IMR-90 (cell line): ENCODE measurements around the gene CXCR6. TPM values are rescaled to one million over a fixed set of nuclear protein-coding genes. Genes with fewer than 3 reads are reported as not detected.

Experiments used
- ATAC-seq: fragments of 200-7000 bp; cut with Tn5 transposase; 2 replicates; pipeline ENCODE4 v1.9.1; 2020; ENCODE audit warnings: low read depth, mild to moderate bottlenecking, moderate library complexity
- BruUV-seq: library from RNA; stranded (reverse); fragments of 400-500 nt; replicated peaks from 2 replicates; lab custom pipeline; 2021; lab: Mats Ljungman, UMichigan
- CTCF ChIA-PET: fragments of 300-600 bp; formaldehyde crosslinking; extraction: SDS; loops from one replicate; lab custom pipeline; 2021; ENCODE audit warnings: antibody characterized with exemption; lab: Yijun Ruan, JAX
- POLR2A ChIA-PET: fragments of 300-600 bp; sonication (Branson Sonifier 250); formaldehyde crosslinking; loops from one replicate; lab custom pipeline; 2022; ENCODE audit warnings: antibody characterized with exemption; ENCODE audit not compliant: unreplicated experiment; lab: Charles Lee
- DNase-seq: peaks from one replicate; pipeline ENCODE4 v3.0.0; 2013
- H2AFZ ChIP-seq: replicated peaks from 2 replicates; pipeline ENCODE3; 2013; ENCODE audit warnings: low read length, mild to moderate bottlenecking; ENCODE audit not compliant: poor library complexity
- H2AK5ac ChIP-seq: 2 replicates; pipeline ENCODE4 v1.6.1; 2013; ENCODE audit warnings: low read depth, low read length, inconsistent platforms
- H2AK9ac ChIP-seq: replicated peaks from 2 replicates; pipeline ENCODE3; 2013; ENCODE audit warnings: mild to moderate bottlenecking, low read depth, low read length, moderate library complexity; ENCODE audit not compliant: poor library complexity
- H2BK120ac ChIP-seq: 2 replicates; pipeline ENCODE4 v1.6.1; 2013; ENCODE audit warnings: low read depth, low read length, inconsistent platforms
- H2BK15ac ChIP-seq: 3 replicates; pipeline ENCODE4 v1.6.1; 2013; ENCODE audit warnings: low read depth, low read length, inconsistent platforms
- H2BK20ac ChIP-seq: 2 replicates; pipeline ENCODE4 v1.6.1; 2013; ENCODE audit warnings: low read depth, mild to moderate bottlenecking, inconsistent platforms, low read length, moderate library complexity
- H2BK5ac ChIP-seq: 2 replicates; pipeline ENCODE4 v1.6.1; 2013; ENCODE audit warnings: mild to moderate bottlenecking, low read depth, low read length, inconsistent platforms; ENCODE audit not compliant: poor library complexity, severe bottlenecking
- H3K14ac ChIP-seq: replicated peaks from 2 replicates; pipeline ENCODE4 v1.6.1; 2013; ENCODE audit warnings: low read depth, low read length, inconsistent platforms
- H3K18ac ChIP-seq: 2 replicates; pipeline ENCODE4 v1.6.1; 2013; ENCODE audit warnings: low read depth, low read length, control low read depth
- H3K23ac ChIP-seq: 2 replicates; pipeline ENCODE4 v1.6.1; 2013; ENCODE audit warnings: low read depth, low read length, inconsistent platforms
- H3K27ac ChIP-seq: 2 replicates; pipeline ENCODE4 v1.5.1; 2013; ENCODE audit warnings: mild to moderate bottlenecking, control low read depth, low read length; ENCODE audit not compliant: insufficient read depth
- H3K27me3 ChIP-seq: 2 replicates; pipeline ENCODE4 v1.6.1; 2013; ENCODE audit warnings: low read length; ENCODE audit not compliant: control insufficient read depth, insufficient read depth
- H3K36me3 ChIP-seq: 2 replicates; pipeline ENCODE4 v1.6.1; 2013; ENCODE audit warnings: low read length, mixed read lengths; ENCODE audit not compliant: control insufficient read depth, insufficient read depth
- H3K4ac ChIP-seq: 2 replicates; pipeline ENCODE4 v1.6.1; 2013; ENCODE audit warnings: low read depth, low read length, inconsistent platforms
- H3K4me1 ChIP-seq: 2 replicates; pipeline ENCODE4 v1.6.1; 2013; ENCODE audit warnings: low read length, mixed read lengths; ENCODE audit not compliant: control insufficient read depth, insufficient read depth
- H3K4me2 ChIP-seq: 2 replicates; pipeline ENCODE4 v1.6.1; 2013; ENCODE audit warnings: low read depth, mild to moderate bottlenecking, control low read depth, low read length, moderate library complexity
- H3K4me3 ChIP-seq: 2 replicates; pipeline ENCODE4 v1.5.1; 2013; ENCODE audit warnings: low read depth, mild to moderate bottlenecking, control low read depth, low read length, moderate library complexity; ENCODE audit not compliant: insufficient read depth
- H3K56ac ChIP-seq: 2 replicates; pipeline ENCODE4 v1.6.1; 2013; ENCODE audit warnings: low read length, inconsistent platforms; ENCODE audit not compliant: insufficient read depth; ENCODE audit errors: extremely low read depth
- H3K79me1 ChIP-seq, 2 experiments: 2 replicates each; pipeline ENCODE4 v1.6.1; 2013; ENCODE audit warnings: low read length in 2 of 2, inconsistent platforms in 1 of 2, low read depth in 1 of 2
- H3K9ac ChIP-seq: 2 replicates; pipeline ENCODE4 v1.6.1; 2013; ENCODE audit warnings: low read depth, low read length, control low read depth
- H3K9me1 ChIP-seq: 2 replicates; pipeline ENCODE4 v1.6.1; 2013; ENCODE audit warnings: low read length, inconsistent platforms; ENCODE audit not compliant: insufficient read depth
- H3K9me3 ChIP-seq: 2 replicates; pipeline ENCODE4 v1.6.1; 2013; ENCODE audit warnings: low read length; ENCODE audit not compliant: control insufficient read depth, insufficient read depth
- H4K20me1 ChIP-seq: 2 replicates; pipeline ENCODE4 v1.6.1; 2013; ENCODE audit warnings: low read length, inconsistent platforms; ENCODE audit not compliant: insufficient read depth
- H4K5ac ChIP-seq: 2 replicates; pipeline ENCODE4 v1.6.1; 2013; ENCODE audit warnings: mild to moderate bottlenecking, low read depth, low read length, control low read depth
- H4K8ac ChIP-seq, 2 experiments: 2 replicates each; pipeline ENCODE4 v1.6.1; 2013; ENCODE audit warnings: low read depth in 2 of 2, low read length in 2 of 2, control low read depth in 1 of 2, inconsistent platforms in 1 of 2
- H4K91ac ChIP-seq: 2 replicates; pipeline ENCODE4 v1.6.1; 2013; ENCODE audit warnings: low read depth, low read length, inconsistent platforms; ENCODE audit not compliant: insufficient read depth
- BHLHE40 ChIP-seq: fragments of 150-350 bp; IDR thresholded peaks from 2 replicates; pipeline ENCODE4 v1.6.1; 2016; ENCODE audit warnings: mild to moderate bottlenecking, low read depth, low read length
- CEBPB ChIP-seq: IDR thresholded peaks from 2 replicates; pipeline ENCODE4 v1.6.1; 2012; ENCODE audit warnings: low read depth, low read length, improper control_type of control experiment
- CHD1 ChIP-seq: IDR thresholded peaks from 2 replicates; pipeline ENCODE4 v1.6.1; 2012; ENCODE audit warnings: low read depth, low read length, improper control_type of control experiment
- CTCF ChIP-seq: conservative IDR thresholded peaks from 2 replicates; pipeline ENCODE4 v1.5.1; 2012; ENCODE audit warnings: mild to moderate bottlenecking, low read depth, low read length, improper control_type of control experiment
- FOS ChIP-seq: fragments of 150-350 bp; IDR thresholded peaks from 2 replicates; pipeline ENCODE4 v1.6.1; 2016; ENCODE audit warnings: low read depth, low read length
- MAFK ChIP-seq: IDR thresholded peaks from 2 replicates; pipeline ENCODE4 v1.6.1; 2012; ENCODE audit warnings: low read depth, low read length, improper control_type of control experiment
- MAZ ChIP-seq: IDR thresholded peaks from 2 replicates; pipeline ENCODE4 v1.6.1; 2012; ENCODE audit warnings: low read depth, mild to moderate bottlenecking, low read length, improper control_type of control experiment, moderate library complexity, borderline replicate concordance
- NFE2L2 ChIP-seq: fragments of 150-350 bp; IDR thresholded peaks from 2 replicates; pipeline ENCODE4 v1.6.1; 2016; ENCODE audit warnings: low read depth, mild to moderate bottlenecking, low read length
- POLR2A ChIP-seq: IDR thresholded peaks from 2 replicates; pipeline ENCODE4 v1.6.1; 2012; ENCODE audit warnings: mild to moderate bottlenecking, low read depth, low read length
- RAD21 ChIP-seq: IDR thresholded peaks from 2 replicates; pipeline ENCODE4 v1.6.1; 2012; ENCODE audit warnings: low read length, improper control_type of control experiment
- RCOR1 ChIP-seq: IDR thresholded peaks from 2 replicates; pipeline ENCODE4 v1.6.1; 2012; ENCODE audit warnings: mild to moderate bottlenecking, low read length, improper control_type of control experiment; ENCODE audit not compliant: insufficient replicate concordance
- RFX5 ChIP-seq: IDR thresholded peaks from 2 replicates; pipeline ENCODE4 v1.8.0; 2012; ENCODE audit warnings: low read depth, mild to moderate bottlenecking, low read length, moderate library complexity
- SMC3 ChIP-seq: fragments of 150-350 bp; IDR thresholded peaks from 2 replicates; pipeline ENCODE4 v1.6.1; 2016; ENCODE audit warnings: low read depth, mild to moderate bottlenecking, antibody characterized with exemption, low read length, moderate library complexity
- USF2 ChIP-seq: fragments of 150-350 bp; IDR thresholded peaks from 2 replicates; pipeline ENCODE4 v1.6.1; 2017; ENCODE audit warnings: mild to moderate bottlenecking, antibody characterized with exemption, low read length, low read depth
- WGBS, 2 experiments: methylation state at CpG; one replicate each; pipeline versions ENCODE4 v1.1.5 to v1.1.7; 2013; ENCODE audit warnings: missing lambda C conversion rate in 2 of 2; ENCODE audit not compliant: insufficient read length in 1 of 2; ENCODE audit errors: extremely low coverage in 2 of 2; 5-methylcytosine and 5-hydroxymethylcytosine counted together
- dilution Hi-C: fragments of 300-500 bp; cut with HindIII; formaldehyde crosslinking; loops from one replicate; pipeline ENCODE4 v1.14.3; 2018; ENCODE audit warnings: low sequenced_read_pairs; ENCODE audit not compliant: unreplicated experiment
- in situ Hi-C: fragments of 300-500 bp; cut with MboI; formaldehyde crosslinking; loops from 3 replicates; pipeline ENCODE4 v1.14.3; 2019; ENCODE audit warnings: low sequenced_read_pairs, inconsistent platforms, mixed read lengths
- intact Hi-C: fragments of 100-400 bp; cut with micrococcal nuclease; formaldehyde crosslinking; loops from 2 replicates; pipeline ENCODE4 v1.10.0; 2022
- polyA plus RNA-seq, 3 experiments: library from polyadenylated mRNA; depleted of rRNA; stranded (reverse); fragments of >200 nt; gene quantifications; 2 replicates each; pipeline ENCODE4 v1.2.3, GENCODE V29; 2012; ENCODE audit warnings: low replicate concordance in 1 of 3
- total RNA-seq: library from RNA; depleted of rRNA; stranded (reverse); fragments of >200 nt; gene quantifications from 2 replicates; pipeline ENCODE4 v1.2.3, GENCODE V29; 2012
- TF ChIP-seq, protein P1 (sequence below): fragments of 150-350 bp; IDR thresholded peaks from 2 replicates; pipeline ENCODE4 v1.6.1; 2016; ENCODE audit warnings: low read depth, mild to moderate bottlenecking, low read length, moderate library complexity, borderline replicate concordance

The CXCR6 gene
- total and polyA plus RNA-seq, 2 of the 4 experiments (the other 2 are of a cell fraction), result not detected

GRCh38 chr3:45948881-45949280 lies 5.6 kb downstream of the CXCR6 start:
- Histone ChIP-seq H3K4ac (peak overlapping the region; percentile 76), H3K23ac (peak overlapping the region; percentile 64; the same call in 1 of the 2 replicates), H3K4me1 (peaks cover 35% of the 10 kb centered on the region), H3K9me3 (no peaks in the 10 kb centered on the region), H3K14ac (peak overlapping the region; percentile 72), H2AK9ac (peak overlapping the region; percentile 34), H3K36me3 (peaks cover 48% of the 10 kb centered on the region), H2AK5ac (peak overlapping the region; percentile 69), H3K27me3 (no peaks in the 10 kb centered on the region), H4K20me1 (peaks cover 7% of the 10 kb centered on the region; the same call in 1 of the 2 replicates), H3K9ac (no peak overlapping the region), H3K4me2 (peak overlapping the region; percentile 47), H4K91ac (peak overlapping the region; percentile 67), H3K27ac (peak overlapping the region; percentile 82; the same call in 1 of the 2 replicates), H4K8ac (peak overlapping the region in 1 of 2 experiments; percentile 65; a peak in 2 of 4 replicates), H4K5ac (peak overlapping the region; percentile 9), H3K56ac (no peak overlapping the region), H2BK20ac (peak overlapping the region; percentile 73; the same call in 1 of the 2 replicates), H2BK15ac (peak overlapping the region; percentile 2; the same call in 1 of the 3 replicates), H3K18ac (peak overlapping the region; percentile 80), H3K9me1 (peaks cover 34% of the 10 kb centered on the region), H2AFZ (no peak overlapping the region), H2BK5ac (peak overlapping the region; percentile 67), H2BK120ac (peak overlapping the region; percentile 77), H3K4me3 (no peak overlapping the region), H3K79me1 (peaks cover 0 to 4% of the 10 kb centered on the region in 2 experiments; a peak in 1 of 4 replicates)
- no peak for ATAC-seq
- intact Hi-C loops, result loop anchor here (2.0 kb wide), 2 partner anchors 24 to 38 kb away; no protein-coding TSS in a partner anchor
- 95% methylated on average over 4 of the region's 6 CpGs; no CpG with 5 or more reads in 1 of the 2 experiments for WGBS, 2 experiments
- BruUV-seq, result no TSS peak
- dilution Hi-C loops, result no loop called here
- ChIA-PET POLR2A (interaction anchor here (1.0 kb wide), 1 partner anchor 19 kb away, joined by 3 read pairs; no protein-coding TSS in a partner anchor), CTCF (interaction anchor here (1.4 kb wide), 1 partner anchor 128 kb away, joined by 3 read pairs; no protein-coding TSS in a partner anchor)
- no peak for DNase-seq
- in situ Hi-C loops, result loop anchor here (10.0 kb wide), 1 partner anchor 426 kb away; the partner anchor contains the start of gene CCR5
- TF ChIP-seq NFE2L2, result no peak
- no peak for TF ChIP-seq RFX5
- no peak for TF ChIP-seq SMC3
- TF ChIP-seq CHD1, result no peak
- no peak for TF ChIP-seq BHLHE40
- no peak for TF ChIP-seq FOS
- TF ChIP-seq, protein P1, sequence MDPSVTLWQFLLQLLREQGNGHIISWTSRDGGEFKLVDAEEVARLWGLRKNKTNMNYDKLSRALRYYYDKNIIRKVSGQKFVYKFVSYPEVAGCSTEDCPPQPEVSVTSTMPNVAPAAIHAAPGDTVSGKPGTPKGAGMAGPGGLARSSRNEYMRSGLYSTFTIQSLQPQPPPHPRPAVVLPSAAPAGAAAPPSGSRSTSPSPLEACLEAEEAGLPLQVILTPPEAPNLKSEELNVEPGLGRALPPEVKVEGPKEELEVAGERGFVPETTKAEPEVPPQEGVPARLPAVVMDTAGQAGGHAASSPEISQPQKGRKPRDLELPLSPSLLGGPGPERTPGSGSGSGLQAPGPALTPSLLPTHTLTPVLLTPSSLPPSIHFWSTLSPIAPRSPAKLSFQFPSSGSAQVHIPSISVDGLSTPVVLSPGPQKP, result no peak
- no peak for TF ChIP-seq USF2
- no peak for TF ChIP-seq MAFK
- TF ChIP-seq POLR2A, result no peak
- no peak for TF ChIP-seq MAZ
- no peak for TF ChIP-seq RCOR1
- TF ChIP-seq CEBPB, result no peak
- TF ChIP-seq RAD21, result no peak
- no peak for TF ChIP-seq CTCF
